GM12878 (cell line): ENCODE results near the gene ABCC4.

ENCODE experiments used
- BACH1 ChIP-seq: fragments of 450-650 bp; IDR thresholded peaks from 2 replicates; pipeline ENCODE4 v1.6.1; 2017; ENCODE audit warnings: mild to moderate bottlenecking, borderline replicate concordance
- CHD1 ChIP-seq: IDR thresholded peaks from 2 replicates; pipeline ENCODE4 v1.6.1; 2012; ENCODE audit warnings: low read depth, low read length, improper control_type of control experiment
- EZH2 ChIP-seq: IDR thresholded peaks from 2 replicates; pipeline ENCODE4 v1.6.1; 2012; ENCODE audit warnings: low read depth, mild to moderate bottlenecking, control low read depth, inconsistent platforms, low read length, borderline replicate concordance; ENCODE audit not compliant: control insufficient read depth
- JUNB ChIP-seq: IDR thresholded peaks from 2 replicates; pipeline ENCODE4 v1.6.1; 2016; ENCODE audit warnings: antibody characterized with exemption, mild to moderate bottlenecking
- RELA ChIP-seq: fragments of 450-650 bp; IDR thresholded peaks from 2 replicates; pipeline ENCODE4 v1.8.0; 2014; ENCODE audit warnings: borderline replicate concordance; ENCODE audit not compliant: partially characterized antibody
- RFX5 ChIP-seq: IDR thresholded peaks from 2 replicates; pipeline ENCODE4 v1.6.1; 2011; ENCODE audit warnings: low read depth, low read length, improper control_type of control experiment
- TAF1 ChIP-seq: IDR thresholded peaks from 2 replicates; pipeline ENCODE4 v1.6.1; 2011; ENCODE audit warnings: mild to moderate bottlenecking, low read depth, low read length, borderline replicate concordance
- TF ChIP-seq, protein P1 (sequence below): fragments of 450-650 bp; conservative IDR thresholded peaks from 2 replicates; pipeline ENCODE4 v1.6.1; 2017; ENCODE audit warnings: mild to moderate bottlenecking, moderate library complexity
- TF ChIP-seq, protein P2 (sequence below), 3 experiments: IDR thresholded peaks in 2 of 3; conservative IDR thresholded peaks in 1 of 3; 2 replicates each; pipeline ENCODE4 v1.5.1; 2011; ENCODE audit warnings: low read depth in 3 of 3, low read length in 3 of 3, mild to moderate bottlenecking in 3 of 3, control low read depth in 2 of 3, moderate library complexity in 2 of 3, inconsistent platforms in 1 of 3, mixed read lengths in 1 of 3; ENCODE audit not compliant: control insufficient read depth in 2 of 3, insufficient read depth in 1 of 3; ENCODE audit errors: extremely low read depth in 1 of 3
- TF ChIP-seq, protein P3 (sequence below): fragments of 450-650 bp; IDR thresholded peaks from 2 replicates; pipeline ENCODE4 v1.6.1; 2017; ENCODE audit warnings: mild to moderate bottlenecking
- TF ChIP-seq, protein P4 (sequence below): IDR thresholded peaks from 2 replicates; pipeline ENCODE4 v1.6.1; 2012; ENCODE audit warnings: low read depth, low read length, improper control_type of control experiment

DNA sequence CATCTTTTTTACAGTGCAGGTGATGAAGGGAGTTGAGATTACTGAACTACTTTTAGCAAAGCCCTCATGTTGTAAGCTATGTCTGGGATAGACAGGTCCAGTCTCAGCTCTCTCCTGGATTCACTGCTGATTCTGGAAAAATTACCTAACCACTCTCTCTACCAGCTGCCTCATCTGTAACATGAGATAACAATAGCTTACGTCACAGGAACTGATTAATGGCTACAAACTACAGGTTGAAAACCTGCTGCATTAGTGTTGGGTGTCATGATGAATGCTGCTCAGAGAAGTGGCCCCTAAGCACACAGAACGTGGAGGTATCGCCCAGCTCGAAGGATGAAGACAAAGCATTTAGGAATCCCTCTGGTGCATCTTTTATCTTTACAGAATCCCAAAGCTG is 277.8 kb downstream of the ABCC4 start:
- TF ChIP-seq, protein P1, sequence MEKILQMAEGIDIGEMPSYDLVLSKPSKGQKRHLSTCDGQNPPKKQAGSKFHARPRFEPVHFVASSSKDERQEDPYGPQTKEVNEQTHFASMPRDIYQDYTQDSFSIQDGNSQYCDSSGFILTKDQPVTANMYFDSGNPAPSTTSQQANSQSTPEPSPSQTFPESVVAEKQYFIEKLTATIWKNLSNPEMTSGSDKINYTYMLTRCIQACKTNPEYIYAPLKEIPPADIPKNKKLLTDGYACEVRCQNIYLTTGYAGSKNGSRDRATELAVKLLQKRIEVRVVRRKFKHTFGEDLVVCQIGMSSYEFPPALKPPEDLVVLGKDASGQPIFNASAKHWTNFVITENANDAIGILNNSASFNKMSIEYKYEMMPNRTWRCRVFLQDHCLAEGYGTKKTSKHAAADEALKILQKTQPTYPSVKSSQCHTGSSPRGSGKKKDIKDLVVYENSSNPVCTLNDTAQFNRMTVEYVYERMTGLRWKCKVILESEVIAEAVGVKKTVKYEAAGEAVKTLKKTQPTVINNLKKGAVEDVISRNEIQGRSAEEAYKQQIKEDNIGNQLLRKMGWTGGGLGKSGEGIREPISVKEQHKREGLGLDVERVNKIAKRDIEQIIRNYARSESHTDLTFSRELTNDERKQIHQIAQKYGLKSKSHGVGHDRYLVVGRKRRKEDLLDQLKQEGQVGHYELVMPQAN = no peak
- TF ChIP-seq RFX5 (no peak), RELA (no peak), EZH2 (no peak), JUNB (no peak), BACH1 (no peak), TAF1 (no peak), CHD1 (no peak)
- TF ChIP-seq, protein P2, sequence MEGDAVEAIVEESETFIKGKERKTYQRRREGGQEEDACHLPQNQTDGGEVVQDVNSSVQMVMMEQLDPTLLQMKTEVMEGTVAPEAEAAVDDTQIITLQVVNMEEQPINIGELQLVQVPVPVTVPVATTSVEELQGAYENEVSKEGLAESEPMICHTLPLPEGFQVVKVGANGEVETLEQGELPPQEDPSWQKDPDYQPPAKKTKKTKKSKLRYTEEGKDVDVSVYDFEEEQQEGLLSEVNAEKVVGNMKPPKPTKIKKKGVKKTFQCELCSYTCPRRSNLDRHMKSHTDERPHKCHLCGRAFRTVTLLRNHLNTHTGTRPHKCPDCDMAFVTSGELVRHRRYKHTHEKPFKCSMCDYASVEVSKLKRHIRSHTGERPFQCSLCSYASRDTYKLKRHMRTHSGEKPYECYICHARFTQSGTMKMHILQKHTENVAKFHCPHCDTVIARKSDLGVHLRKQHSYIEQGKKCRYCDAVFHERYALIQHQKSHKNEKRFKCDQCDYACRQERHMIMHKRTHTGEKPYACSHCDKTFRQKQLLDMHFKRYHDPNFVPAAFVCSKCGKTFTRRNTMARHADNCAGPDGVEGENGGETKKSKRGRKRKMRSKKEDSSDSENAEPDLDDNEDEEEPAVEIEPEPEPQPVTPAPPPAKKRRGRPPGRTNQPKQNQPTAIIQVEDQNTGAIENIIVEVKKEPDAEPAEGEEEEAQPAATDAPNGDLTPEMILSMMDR (IDR thresholded peaks at IDR 0.05 in 2 of 3, conservative IDR thresholded peaks at IDR 0.05 in 1 of 3; ENCODE audit: control insufficient read depth in 2 of 3, extremely low read depth in 1 of 3, insufficient read depth in 1 of 3, low read depth in 3 of 3, low read length in 3 of 3) = no peak
- TF ChIP-seq, protein P3, sequence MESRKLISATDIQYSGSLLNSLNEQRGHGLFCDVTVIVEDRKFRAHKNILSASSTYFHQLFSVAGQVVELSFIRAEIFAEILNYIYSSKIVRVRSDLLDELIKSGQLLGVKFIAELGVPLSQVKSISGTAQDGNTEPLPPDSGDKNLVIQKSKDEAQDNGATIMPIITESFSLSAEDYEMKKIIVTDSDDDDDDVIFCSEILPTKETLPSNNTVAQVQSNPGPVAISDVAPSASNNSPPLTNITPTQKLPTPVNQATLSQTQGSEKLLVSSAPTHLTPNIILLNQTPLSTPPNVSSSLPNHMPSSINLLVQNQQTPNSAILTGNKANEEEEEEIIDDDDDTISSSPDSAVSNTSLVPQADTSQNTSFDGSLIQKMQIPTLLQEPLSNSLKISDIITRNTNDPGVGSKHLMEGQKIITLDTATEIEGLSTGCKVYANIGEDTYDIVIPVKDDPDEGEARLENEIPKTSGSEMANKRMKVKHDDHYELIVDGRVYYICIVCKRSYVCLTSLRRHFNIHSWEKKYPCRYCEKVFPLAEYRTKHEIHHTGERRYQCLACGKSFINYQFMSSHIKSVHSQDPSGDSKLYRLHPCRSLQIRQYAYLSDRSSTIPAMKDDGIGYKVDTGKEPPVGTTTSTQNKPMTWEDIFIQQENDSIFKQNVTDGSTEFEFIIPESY = no peak
- TF ChIP-seq, protein P4, sequence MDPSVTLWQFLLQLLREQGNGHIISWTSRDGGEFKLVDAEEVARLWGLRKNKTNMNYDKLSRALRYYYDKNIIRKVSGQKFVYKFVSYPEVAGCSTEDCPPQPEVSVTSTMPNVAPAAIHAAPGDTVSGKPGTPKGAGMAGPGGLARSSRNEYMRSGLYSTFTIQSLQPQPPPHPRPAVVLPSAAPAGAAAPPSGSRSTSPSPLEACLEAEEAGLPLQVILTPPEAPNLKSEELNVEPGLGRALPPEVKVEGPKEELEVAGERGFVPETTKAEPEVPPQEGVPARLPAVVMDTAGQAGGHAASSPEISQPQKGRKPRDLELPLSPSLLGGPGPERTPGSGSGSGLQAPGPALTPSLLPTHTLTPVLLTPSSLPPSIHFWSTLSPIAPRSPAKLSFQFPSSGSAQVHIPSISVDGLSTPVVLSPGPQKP = no peak
